GM13977 (cell line): Measurements from ENCODE around the gene ITPRID2.

Source experiments
- DNase-seq: peaks from one replicate; pipeline ENCODE4 v3.0.0; 2012; ENCODE audit warnings: low spot score
- in situ Hi-C: fragments of 300-500 bp; cut with MboI; formaldehyde crosslinking; loops from one replicate; pipeline ENCODE4 v1.12.0; 2022; ENCODE audit warnings: low sequenced_read_pairs, low pct_unique_long_range_greater_than_20kb, mixed read lengths, inconsistent platforms; ENCODE audit not compliant: unreplicated experiment
- TF ChIP-seq, protein P1 (sequence below): IDR thresholded peaks from 2 replicates; pipeline ENCODE4 v1.5.1; 2012; ENCODE audit warnings: mild to moderate bottlenecking, control low read depth; ENCODE audit not compliant: insufficient read depth; ENCODE audit errors: extremely low read depth, missing control alignments

The ITPRID2 gene

DNA sequence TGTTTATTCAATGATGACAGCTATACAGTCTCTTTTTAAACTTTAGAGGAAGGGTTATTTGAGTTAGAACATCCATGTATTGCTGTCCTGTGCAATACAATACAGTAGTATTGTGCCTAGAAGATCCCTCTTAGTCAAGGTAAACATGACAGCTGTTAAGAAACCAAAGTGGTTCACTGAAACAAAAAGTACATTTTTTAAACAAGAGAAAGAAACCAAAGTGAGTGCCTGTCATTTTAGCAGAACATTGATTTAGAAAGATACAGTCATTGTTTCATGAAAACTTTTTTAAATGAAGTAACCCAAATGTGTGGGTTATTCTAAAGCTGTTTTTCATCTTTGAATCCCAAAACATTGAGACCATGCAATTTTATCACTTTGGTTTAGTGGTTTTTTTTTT, 15.5 kb downstream of the ITPRID2 start:
- in situ Hi-C loops = loop anchor here (25.0 kb wide), 1 partner anchor 820 kb away; no protein-coding TSS in a partner anchor
- TF ChIP-seq, protein P1, sequence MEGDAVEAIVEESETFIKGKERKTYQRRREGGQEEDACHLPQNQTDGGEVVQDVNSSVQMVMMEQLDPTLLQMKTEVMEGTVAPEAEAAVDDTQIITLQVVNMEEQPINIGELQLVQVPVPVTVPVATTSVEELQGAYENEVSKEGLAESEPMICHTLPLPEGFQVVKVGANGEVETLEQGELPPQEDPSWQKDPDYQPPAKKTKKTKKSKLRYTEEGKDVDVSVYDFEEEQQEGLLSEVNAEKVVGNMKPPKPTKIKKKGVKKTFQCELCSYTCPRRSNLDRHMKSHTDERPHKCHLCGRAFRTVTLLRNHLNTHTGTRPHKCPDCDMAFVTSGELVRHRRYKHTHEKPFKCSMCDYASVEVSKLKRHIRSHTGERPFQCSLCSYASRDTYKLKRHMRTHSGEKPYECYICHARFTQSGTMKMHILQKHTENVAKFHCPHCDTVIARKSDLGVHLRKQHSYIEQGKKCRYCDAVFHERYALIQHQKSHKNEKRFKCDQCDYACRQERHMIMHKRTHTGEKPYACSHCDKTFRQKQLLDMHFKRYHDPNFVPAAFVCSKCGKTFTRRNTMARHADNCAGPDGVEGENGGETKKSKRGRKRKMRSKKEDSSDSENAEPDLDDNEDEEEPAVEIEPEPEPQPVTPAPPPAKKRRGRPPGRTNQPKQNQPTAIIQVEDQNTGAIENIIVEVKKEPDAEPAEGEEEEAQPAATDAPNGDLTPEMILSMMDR = no peak
- no peak for DNase-seq

DNA sequence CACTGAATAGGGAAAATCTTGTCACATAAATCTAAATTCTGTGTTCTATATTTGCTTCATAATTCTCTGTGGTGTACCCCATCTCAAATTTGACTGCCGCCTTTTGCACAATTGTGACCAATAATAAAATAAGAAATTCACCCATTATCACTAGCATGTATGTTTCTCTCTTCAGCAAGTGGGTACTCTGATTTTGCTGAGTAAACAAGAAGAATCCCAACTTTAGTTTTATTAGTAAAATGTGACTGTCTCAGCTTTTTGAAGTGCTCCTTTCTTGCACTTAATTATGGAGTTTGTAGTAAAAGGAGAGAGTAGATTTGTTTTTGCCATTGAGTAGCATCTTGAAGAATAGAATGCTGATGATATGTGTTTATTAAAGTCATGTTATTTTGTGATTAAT, 16.1 kb downstream of the ITPRID2 start:
- in situ Hi-C loops = loop anchor here (25.0 kb wide), 1 partner anchor 820 kb away; no protein-coding TSS in a partner anchor
- DNase-seq = no peak
- TF ChIP-seq, protein P1 = no peak

DNA sequence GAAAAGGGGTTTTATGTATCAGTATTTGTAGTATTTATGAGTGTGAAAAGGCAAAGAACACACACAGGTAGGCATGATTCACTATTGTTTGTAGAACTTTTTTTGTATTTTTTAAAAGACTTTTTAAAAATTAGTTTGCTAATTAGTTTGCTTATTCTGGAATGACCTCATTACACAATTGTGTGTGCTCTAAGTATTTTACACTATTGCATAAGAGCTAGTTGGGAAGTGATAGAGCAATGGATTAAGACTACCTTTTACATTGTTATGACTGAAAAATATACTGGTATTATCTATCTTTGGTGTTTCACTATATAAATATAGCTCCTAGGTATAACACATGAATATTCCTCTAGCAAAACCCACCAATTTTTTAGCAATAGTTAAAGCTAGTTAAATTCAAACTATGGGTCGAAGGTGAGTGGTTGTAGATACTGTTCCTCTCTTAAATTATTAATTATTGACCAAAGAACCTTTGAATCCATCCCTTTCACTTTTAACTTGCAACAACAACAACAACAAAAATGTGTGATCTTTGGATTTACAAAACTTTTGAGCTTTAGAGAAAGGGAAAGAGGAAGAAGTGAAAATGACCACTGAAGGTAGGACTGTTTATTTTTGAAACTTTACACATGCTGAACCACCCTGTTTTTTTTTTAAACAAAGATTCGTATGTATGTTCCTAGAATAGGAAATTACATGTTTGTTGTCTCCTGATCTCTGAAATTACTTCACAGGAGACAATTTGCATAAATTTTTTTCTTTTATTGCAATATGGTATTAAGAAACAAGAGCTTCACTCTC, 18.7 kb downstream of the ITPRID2 start:
- no peak for DNase-seq
- in situ Hi-C loops = loop anchor here (25.0 kb wide), 1 partner anchor 823 kb away; no protein-coding TSS in a partner anchor
- TF ChIP-seq, protein P1 = no peak

DNA sequence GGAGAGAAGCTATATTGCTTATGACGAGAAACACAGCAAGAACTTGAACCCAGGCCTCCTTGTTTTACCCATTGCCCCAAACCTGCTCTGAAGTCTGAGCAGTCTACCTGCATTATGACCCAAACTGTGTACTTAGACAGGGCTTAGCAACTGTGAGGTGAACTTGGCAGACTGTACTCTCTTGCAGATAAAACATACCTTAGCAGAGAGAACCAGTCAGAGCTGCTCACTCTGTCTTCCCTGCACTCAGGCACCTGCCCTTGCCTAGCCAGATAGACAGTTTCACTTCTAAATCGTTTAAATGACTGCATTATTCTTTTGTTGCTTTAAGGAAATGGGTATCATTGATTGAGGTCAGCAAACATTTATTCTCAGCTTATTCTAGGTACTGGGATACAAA, 20.3 kb downstream of the ITPRID2 start:
- DNase-seq = no peak
- TF ChIP-seq, protein P1 = no peak
- in situ Hi-C loops = loop anchor here (25.0 kb wide), 1 partner anchor 825 kb away; no protein-coding TSS in a partner anchor

DNA sequence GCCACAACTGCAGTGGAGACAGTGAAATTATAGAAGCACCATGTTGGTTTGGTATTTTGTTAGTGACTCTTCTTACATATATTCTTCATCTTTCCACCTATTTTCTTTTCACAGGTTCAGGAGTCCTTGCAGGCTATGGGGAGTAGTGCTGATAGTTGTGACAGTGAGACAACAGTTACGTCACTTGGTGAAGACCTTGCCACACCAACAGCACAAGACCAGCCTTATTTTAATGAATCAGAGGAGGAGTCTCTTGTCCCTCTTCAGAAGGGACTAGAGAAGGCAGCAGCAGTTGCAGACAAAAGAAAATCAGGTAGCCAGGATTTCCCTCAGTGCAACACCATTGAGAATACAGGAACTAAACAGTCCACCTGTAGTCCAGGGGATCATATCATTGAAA, 23.6 kb downstream of the ITPRID2 start:
- in situ Hi-C loops = loop anchor here (25.0 kb wide), 1 partner anchor 828 kb away; no protein-coding TSS in a partner anchor
- TF ChIP-seq, protein P1 = no peak
- DNase-seq = no peak

DNA sequence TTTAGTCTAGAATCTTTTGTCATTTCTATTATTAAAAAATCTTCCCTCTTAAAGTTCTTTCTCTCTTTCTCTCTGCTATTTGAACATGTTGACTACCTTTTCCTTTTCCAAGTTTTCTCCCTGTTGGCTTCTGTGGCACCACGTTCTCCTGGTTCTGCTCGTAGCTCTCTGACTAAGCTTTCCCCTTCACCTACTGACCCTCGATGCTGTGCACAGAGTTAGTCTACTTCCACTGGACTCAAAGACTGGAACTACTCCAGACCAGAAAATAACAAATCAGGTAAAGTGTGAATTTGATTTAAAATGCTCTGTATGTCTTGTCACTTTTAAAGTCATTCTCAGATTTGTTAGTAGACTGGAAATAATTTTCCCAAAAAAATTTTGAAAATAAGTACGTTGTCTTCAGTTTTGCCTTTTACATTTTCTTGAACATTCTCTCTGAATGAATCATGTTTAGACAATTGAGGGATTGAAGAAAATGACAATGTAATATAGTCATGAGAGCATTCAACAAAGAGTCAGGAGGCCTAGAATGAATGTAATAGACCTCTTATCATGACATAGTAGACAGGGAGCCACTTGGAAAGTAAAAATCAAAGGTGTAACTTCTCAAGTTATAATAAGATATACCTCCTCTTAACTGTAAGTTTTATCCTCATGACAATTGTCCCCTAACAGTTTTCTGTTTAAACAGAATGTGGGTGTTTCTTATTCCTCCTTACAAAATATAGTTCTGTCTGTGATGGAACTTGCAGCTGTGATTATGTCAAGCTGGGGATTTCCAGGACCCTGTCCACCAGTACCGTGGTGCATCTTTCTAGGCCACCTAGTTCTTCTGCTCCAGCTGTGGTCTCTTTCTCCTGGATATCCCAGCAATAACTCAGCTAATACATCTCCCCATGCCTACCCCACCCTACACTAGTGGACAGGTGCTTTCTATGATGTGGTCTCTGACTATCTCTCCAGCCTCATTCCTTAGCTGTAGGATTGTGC, 25.5 kb downstream of the ITPRID2 start:
- no peak for DNase-seq
- TF ChIP-seq, protein P1 = no peak
- in situ Hi-C loops = loop anchor here (25.0 kb wide), 1 partner anchor 830 kb away; no protein-coding TSS in a partner anchor
